IMR-90 (cell line): ENCODE measurements around the gene POLR3K. TPM values are rescaled to one million over a fixed set of nuclear protein-coding genes. Genes with fewer than 3 reads are reported as not detected.

ENCODE experiments used
- ATAC-seq: fragments of 200-7000 bp; cut with Tn5 transposase; 2 replicates; pipeline ENCODE4 v1.9.1; 2020; ENCODE audit warnings: low read depth, mild to moderate bottlenecking, moderate library complexity
- Bru-seq: library from RNA; stranded (reverse); fragments of 400-500 nt; gene quantifications from one replicate; lab custom pipeline; 2021; lab: Mats Ljungman, UMichigan
- BruChase-seq, 2 experiments: library from RNA; stranded (reverse); fragments of 400-500 nt; gene quantifications; one replicate each; lab custom pipeline; 2021; lab: Mats Ljungman, UMichigan
- BruUV-seq: library from RNA; stranded (reverse); fragments of 400-500 nt; replicated peaks from 2 replicates; lab custom pipeline; 2021; lab: Mats Ljungman, UMichigan
- CTCF ChIA-PET: fragments of 300-600 bp; formaldehyde crosslinking; extraction: SDS; loops from one replicate; lab custom pipeline; 2021; ENCODE audit warnings: antibody characterized with exemption; lab: Yijun Ruan, JAX
- POLR2A ChIA-PET: fragments of 300-600 bp; sonication (Branson Sonifier 250); formaldehyde crosslinking; loops from one replicate; lab custom pipeline; 2022; ENCODE audit warnings: antibody characterized with exemption; ENCODE audit not compliant: unreplicated experiment; lab: Charles Lee
- DNase-seq: peaks from one replicate; pipeline ENCODE4 v3.0.0; 2013
- H2AFZ ChIP-seq: replicated peaks from 2 replicates; pipeline ENCODE3; 2013; ENCODE audit warnings: low read length, mild to moderate bottlenecking; ENCODE audit not compliant: poor library complexity
- H2AK5ac ChIP-seq: 2 replicates; pipeline ENCODE4 v1.6.1; 2013; ENCODE audit warnings: low read depth, low read length, inconsistent platforms
- H2AK9ac ChIP-seq: replicated peaks from 2 replicates; pipeline ENCODE3; 2013; ENCODE audit warnings: mild to moderate bottlenecking, low read depth, low read length, moderate library complexity; ENCODE audit not compliant: poor library complexity
- H2BK120ac ChIP-seq: 2 replicates; pipeline ENCODE4 v1.6.1; 2013; ENCODE audit warnings: low read depth, low read length, inconsistent platforms
- H2BK15ac ChIP-seq: 3 replicates; pipeline ENCODE4 v1.6.1; 2013; ENCODE audit warnings: low read depth, low read length, inconsistent platforms
- H2BK20ac ChIP-seq: 2 replicates; pipeline ENCODE4 v1.6.1; 2013; ENCODE audit warnings: low read depth, mild to moderate bottlenecking, inconsistent platforms, low read length, moderate library complexity
- H2BK5ac ChIP-seq: 2 replicates; pipeline ENCODE4 v1.6.1; 2013; ENCODE audit warnings: mild to moderate bottlenecking, low read depth, low read length, inconsistent platforms; ENCODE audit not compliant: poor library complexity, severe bottlenecking
- H3K14ac ChIP-seq: replicated peaks from 2 replicates; pipeline ENCODE4 v1.6.1; 2013; ENCODE audit warnings: low read depth, low read length, inconsistent platforms
- H3K18ac ChIP-seq: 2 replicates; pipeline ENCODE4 v1.6.1; 2013; ENCODE audit warnings: low read depth, low read length, control low read depth
- H3K23ac ChIP-seq: 2 replicates; pipeline ENCODE4 v1.6.1; 2013; ENCODE audit warnings: low read depth, low read length, inconsistent platforms
- H3K27ac ChIP-seq: 2 replicates; pipeline ENCODE4 v1.5.1; 2013; ENCODE audit warnings: mild to moderate bottlenecking, control low read depth, low read length; ENCODE audit not compliant: insufficient read depth
- H3K27me3 ChIP-seq: 2 replicates; pipeline ENCODE4 v1.6.1; 2013; ENCODE audit warnings: low read length; ENCODE audit not compliant: control insufficient read depth, insufficient read depth
- H3K36me3 ChIP-seq: 2 replicates; pipeline ENCODE4 v1.6.1; 2013; ENCODE audit warnings: low read length, mixed read lengths; ENCODE audit not compliant: control insufficient read depth, insufficient read depth
- H3K4ac ChIP-seq: 2 replicates; pipeline ENCODE4 v1.6.1; 2013; ENCODE audit warnings: low read depth, low read length, inconsistent platforms
- H3K4me1 ChIP-seq: 2 replicates; pipeline ENCODE4 v1.6.1; 2013; ENCODE audit warnings: low read length, mixed read lengths; ENCODE audit not compliant: control insufficient read depth, insufficient read depth
- H3K4me2 ChIP-seq: 2 replicates; pipeline ENCODE4 v1.6.1; 2013; ENCODE audit warnings: low read depth, mild to moderate bottlenecking, control low read depth, low read length, moderate library complexity
- H3K4me3 ChIP-seq: 2 replicates; pipeline ENCODE4 v1.5.1; 2013; ENCODE audit warnings: low read depth, mild to moderate bottlenecking, control low read depth, low read length, moderate library complexity; ENCODE audit not compliant: insufficient read depth
- H3K56ac ChIP-seq: 2 replicates; pipeline ENCODE4 v1.6.1; 2013; ENCODE audit warnings: low read length, inconsistent platforms; ENCODE audit not compliant: insufficient read depth; ENCODE audit errors: extremely low read depth
- H3K79me1 ChIP-seq, 2 experiments: 2 replicates each; pipeline ENCODE4 v1.6.1; 2013; ENCODE audit warnings: low read length in 2 of 2, inconsistent platforms in 1 of 2, low read depth in 1 of 2
- H3K9ac ChIP-seq: 2 replicates; pipeline ENCODE4 v1.6.1; 2013; ENCODE audit warnings: low read depth, low read length, control low read depth
- H3K9me1 ChIP-seq: 2 replicates; pipeline ENCODE4 v1.6.1; 2013; ENCODE audit warnings: low read length, inconsistent platforms; ENCODE audit not compliant: insufficient read depth
- H3K9me3 ChIP-seq: 2 replicates; pipeline ENCODE4 v1.6.1; 2013; ENCODE audit warnings: low read length; ENCODE audit not compliant: control insufficient read depth, insufficient read depth
- H4K20me1 ChIP-seq: 2 replicates; pipeline ENCODE4 v1.6.1; 2013; ENCODE audit warnings: low read length, inconsistent platforms; ENCODE audit not compliant: insufficient read depth
- H4K5ac ChIP-seq: 2 replicates; pipeline ENCODE4 v1.6.1; 2013; ENCODE audit warnings: mild to moderate bottlenecking, low read depth, low read length, control low read depth
- H4K8ac ChIP-seq, 2 experiments: 2 replicates each; pipeline ENCODE4 v1.6.1; 2013; ENCODE audit warnings: low read depth in 2 of 2, low read length in 2 of 2, control low read depth in 1 of 2, inconsistent platforms in 1 of 2
- H4K91ac ChIP-seq: 2 replicates; pipeline ENCODE4 v1.6.1; 2013; ENCODE audit warnings: low read depth, low read length, inconsistent platforms; ENCODE audit not compliant: insufficient read depth
- BHLHE40 ChIP-seq: fragments of 150-350 bp; IDR thresholded peaks from 2 replicates; pipeline ENCODE4 v1.6.1; 2016; ENCODE audit warnings: mild to moderate bottlenecking, low read depth, low read length
- FOS ChIP-seq: fragments of 150-350 bp; IDR thresholded peaks from 2 replicates; pipeline ENCODE4 v1.6.1; 2016; ENCODE audit warnings: low read depth, low read length
- MAZ ChIP-seq: IDR thresholded peaks from 2 replicates; pipeline ENCODE4 v1.6.1; 2012; ENCODE audit warnings: low read depth, mild to moderate bottlenecking, low read length, improper control_type of control experiment, moderate library complexity, borderline replicate concordance
- MXI1 ChIP-seq: IDR thresholded peaks from 2 replicates; pipeline ENCODE4 v1.6.1; 2012; ENCODE audit warnings: low read depth, mild to moderate bottlenecking, low read length, moderate library complexity, borderline replicate concordance
- POLR2A ChIP-seq: IDR thresholded peaks from 2 replicates; pipeline ENCODE4 v1.6.1; 2012; ENCODE audit warnings: mild to moderate bottlenecking, low read depth, low read length
- WGBS, 2 experiments: methylation state at CpG; one replicate each; pipeline versions ENCODE4 v1.1.5 to v1.1.7; 2013; ENCODE audit warnings: missing lambda C conversion rate in 2 of 2; ENCODE audit not compliant: insufficient read length in 1 of 2; ENCODE audit errors: extremely low coverage in 2 of 2; 5-methylcytosine and 5-hydroxymethylcytosine counted together
- dilution Hi-C: fragments of 300-500 bp; cut with HindIII; formaldehyde crosslinking; loops from one replicate; pipeline ENCODE4 v1.14.3; 2018; ENCODE audit warnings: low sequenced_read_pairs; ENCODE audit not compliant: unreplicated experiment
- in situ Hi-C: fragments of 300-500 bp; cut with MboI; formaldehyde crosslinking; loops from 3 replicates; pipeline ENCODE4 v1.14.3; 2019; ENCODE audit warnings: low sequenced_read_pairs, inconsistent platforms, mixed read lengths
- intact Hi-C: fragments of 100-400 bp; cut with micrococcal nuclease; formaldehyde crosslinking; loops from 2 replicates; pipeline ENCODE4 v1.10.0; 2022
- long read RNA-seq: library from polyadenylated mRNA; unstranded; transcript quantifications from one replicate; pipeline ENCODE4 v2.0.0, GENCODE V29; 2021; ENCODE audit not compliant: unreplicated experiment
- polyA plus RNA-seq, 3 experiments: library from polyadenylated mRNA; depleted of rRNA; stranded (reverse); fragments of >200 nt; gene quantifications; 2 replicates each; pipeline ENCODE4 v1.2.3, GENCODE V29; 2012; ENCODE audit warnings: low replicate concordance in 1 of 3
- total RNA-seq: library from RNA; depleted of rRNA; stranded (reverse); fragments of >200 nt; gene quantifications from 2 replicates; pipeline ENCODE4 v1.2.3, GENCODE V29; 2012; rRNA removed

Gene POLR3K
- total RNA-seq (9.0 and 10.6 TPM in 2 replicates), polyA plus RNA-seq (2012; rRNA removed) (39.1 and 39.5 TPM in 2 replicates), Bru-seq, nascent RNA (percentile 48 among the genes with signal in this experiment), BruChase-seq, experiment 1, labeled RNA remaining after a 6-hour chase (percentile 61 among the genes with signal in this experiment), BruChase-seq, experiment 2, labeled RNA remaining after a 2-hour chase (percentile 52 among the genes with signal in this experiment)
- 33.6 and 33.9 TPM in 2 replicates for polyA plus RNA-seq (2012; cell fraction: cytosol; rRNA removed)
- 9.4 and 11.5 TPM in 2 replicates for polyA plus RNA-seq (2012; cell fraction: nucleus; rRNA removed; ENCODE audit: low replicate concordance)
- long read RNA-seq, transcript POLR3K-201 (3 exons, 1,392 nt) = major isoform, 15 of 15 reads
- long read RNA-seq, partial matches to known transcripts = 0 of 15 reads
- long read RNA-seq, other reads (novel, unspliced or antisense) = 0 of 15 reads

DNA sequence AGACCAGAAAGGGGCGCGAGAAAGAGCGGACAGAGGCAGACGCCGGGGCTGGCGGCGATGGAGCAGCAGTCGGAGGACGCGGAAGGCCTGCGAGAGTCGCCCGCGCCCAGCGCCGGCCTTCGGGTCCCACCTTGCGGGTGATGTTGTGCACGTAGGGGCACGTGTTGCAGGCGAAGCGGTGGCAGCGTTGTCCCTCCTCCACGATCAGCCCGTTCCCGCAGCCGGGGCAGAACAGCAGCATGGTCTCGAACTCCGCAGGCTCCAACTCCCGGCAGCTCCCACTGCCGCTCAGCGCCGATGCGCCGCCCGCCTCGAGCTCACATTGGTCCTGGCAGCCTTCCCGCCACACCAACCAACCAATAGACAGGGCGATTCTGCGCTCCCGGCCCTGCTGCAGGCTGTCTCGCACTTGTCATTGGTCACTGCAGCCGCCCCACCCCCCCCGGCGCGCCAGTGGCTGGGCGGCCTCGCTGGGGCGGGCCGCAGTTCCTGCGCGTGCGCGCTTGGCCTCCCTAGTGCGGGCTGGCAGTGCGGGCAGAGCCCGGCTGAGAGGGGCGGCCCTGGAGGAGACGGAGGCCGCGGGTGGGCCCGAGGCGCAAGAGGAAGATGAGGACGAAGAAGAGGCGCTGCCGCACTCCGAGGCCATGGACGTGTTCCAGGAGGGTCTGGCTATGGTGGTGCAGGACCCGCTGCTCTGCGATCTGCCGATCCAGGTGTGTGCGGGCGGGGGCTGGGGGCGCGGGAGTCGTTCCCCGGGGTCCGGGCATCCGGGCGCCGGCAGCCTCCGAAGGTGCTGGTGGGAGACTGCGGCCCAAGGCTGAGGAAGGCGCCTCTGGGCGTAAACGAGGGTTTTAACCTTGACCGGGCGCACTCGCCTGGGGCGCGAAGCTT, at the start of gene POLR3K, which contains the start of gene SNRNP25:
Gene POLR3K (minus strand): TSS at position 263 of the 891 bp plus-strand sequence. CDS start 22 bp downstream, at position 241.
Gene SNRNP25 (plus strand): TSS at position 483 of the 891 bp plus-strand sequence. CDS start 189 bp downstream, at position 672.
- peak; percentile 78; the same call in 1 of the 2 replicates for TF ChIP-seq MXI1
- no peak for TF ChIP-seq FOS
- TF ChIP-seq POLR2A = peak; percentile 54; the same call in 1 of the 2 replicates
- no peak for TF ChIP-seq BHLHE40
- TF ChIP-seq MAZ = peak; percentile 57; the same call in 1 of the 2 replicates
- H2BK120ac ChIP-seq = peak within 1 kb of the TSS; percentile 72; the same call in 1 of the 2 replicates
- H2AK9ac ChIP-seq = peak within 1 kb of the TSS; percentile 86
- peak within 1 kb of the TSS; percentile 87 for H3K9ac ChIP-seq
- no peaks in the 10 kb centered on the region for H3K9me3 ChIP-seq
- dilution Hi-C loops (no loop called here), in situ Hi-C loops (no loop called here), intact Hi-C loops (loop anchor here (2.0 kb wide), 1 partner anchor 17 kb away; no protein-coding TSS in a partner anchor)
- BruUV-seq = no TSS peak
- peak within 1 kb of the TSS; percentile 93 for H3K4me3 ChIP-seq
- H3K79me1 ChIP-seq = peaks cover 18 to 67% of the 10 kb centered on the region in 2 experiments
- ChIA-PET CTCF (interaction anchor here (1.0 to 1.1 kb wide), 2 partner anchors 8 to 12 kb away, joined by 3 to 4 read pairs; no protein-coding TSS in a partner anchor), POLR2A (no interaction called here)
- peak within 1 kb of the TSS; percentile 79 for H3K27ac ChIP-seq
- H4K20me1 ChIP-seq = peaks cover 32% of the 10 kb centered on the region
- no peaks in the 10 kb centered on the region for H3K27me3 ChIP-seq
- peak within 1 kb of the TSS; percentile 72 for H3K56ac ChIP-seq
- ATAC-seq = peak; percentile 93
- peak; percentile 97 for DNase-seq
- H3K4me1 ChIP-seq = peaks cover 2% of the 10 kb centered on the region; the same call in 1 of the 2 replicates
- H3K4ac ChIP-seq = peak within 1 kb of the TSS; percentile 91
- H3K14ac ChIP-seq = peak within 1 kb of the TSS; percentile 97
- peak within 1 kb of the TSS; percentile 100 for H2AFZ ChIP-seq
- H2BK20ac ChIP-seq = no peak within 1 kb of the TSS
- H2BK5ac ChIP-seq = peak within 1 kb of the TSS; percentile 57
- WGBS, 2 experiments = 0% methylated on average over 11 of the region's 91 CpGs; no CpG with 5 or more reads in 1 of the 2 experiments
- peak within 1 kb of the TSS; percentile 84 for H4K91ac ChIP-seq
- H4K5ac ChIP-seq = peak within 1 kb of the TSS; percentile 79
- H2BK15ac ChIP-seq = no peak within 1 kb of the TSS
- H2AK5ac ChIP-seq = peak within 1 kb of the TSS; percentile 66
- H4K8ac ChIP-seq = peak within 1 kb of the TSS; percentile 86 to 92; a peak in 3 of 4 replicates
- peak within 1 kb of the TSS; percentile 65; the same call in 1 of the 2 replicates for H3K18ac ChIP-seq
- peak within 1 kb of the TSS; percentile 77 for H3K4me2 ChIP-seq
- peaks cover 39% of the 10 kb centered on the region for H3K36me3 ChIP-seq
- H3K23ac ChIP-seq = peak within 1 kb of the TSS; percentile 87
- 0 out of 2 replicates have a peak, but pooled peaks cover 5% of the 10 kb centered on the region for H3K9me1 ChIP-seq
